KMS-11 (cell line): ENCODE measurements around the gene CATSPERD.

Source experiments
- H2AFZ ChIP-seq: fragments of 200-600 bp; sonication (generic); 2 replicates; pipeline ENCODE4 v1.6.1; 2016; ENCODE audit warnings: antibody characterized with exemption, mixed run types, low read depth
- H3K27ac ChIP-seq: fragments of 200-600 bp; sonication (generic); 2 replicates; pipeline ENCODE4 v1.6.1; 2016; ENCODE audit warnings: mild to moderate bottlenecking, mixed run types
- H3K27me3 ChIP-seq: fragments of 200-600 bp; sonication (generic); 2 replicates; pipeline ENCODE4 v1.6.1; 2017; ENCODE audit warnings: mild to moderate bottlenecking, low read depth, mixed run types, moderate library complexity; ENCODE audit not compliant: insufficient read depth
- H3K36me3 ChIP-seq: fragments of 200-600 bp; sonication (generic); 2 replicates; pipeline ENCODE4 v1.6.1; 2017; ENCODE audit warnings: mild to moderate bottlenecking, mixed run types; ENCODE audit not compliant: insufficient read depth
- H3K4me1 ChIP-seq: fragments of 200-600 bp; sonication (generic); 2 replicates; pipeline ENCODE4 v1.6.1; 2016; ENCODE audit warnings: mild to moderate bottlenecking, low read depth, mixed run types; ENCODE audit not compliant: poor library complexity, severe bottlenecking
- H3K4me2 ChIP-seq: fragments of 200-600 bp; sonication (generic); 2 replicates; pipeline ENCODE4 v1.7.0; 2016; ENCODE audit warnings: mild to moderate bottlenecking, mixed run types
- H3K4me3 ChIP-seq: fragments of 200-600 bp; sonication (generic); IDR thresholded peaks from 2 replicates; pipeline ENCODE4 v1.6.1; 2017; ENCODE audit warnings: low read depth, low read length, mixed read lengths; ENCODE audit not compliant: insufficient read depth
- H3K79me2 ChIP-seq: fragments of 200-600 bp; sonication (generic); 2 replicates; pipeline ENCODE4 v1.6.1; 2016; ENCODE audit warnings: low read depth, mixed run types; ENCODE audit not compliant: insufficient read depth
- H3K9ac ChIP-seq: fragments of 200-600 bp; sonication (generic); 2 replicates; pipeline ENCODE4 v1.6.1; 2016; ENCODE audit warnings: mild to moderate bottlenecking, mixed run types
- H4K20me1 ChIP-seq: fragments of 200-600 bp; sonication (generic); 2 replicates; pipeline ENCODE4 v1.6.1; 2016; ENCODE audit warnings: mild to moderate bottlenecking, mixed run types; ENCODE audit not compliant: insufficient read depth
- CTCF ChIP-seq: fragments of 200-600 bp; sonication (generic); conservative IDR thresholded peaks from 2 replicates; pipeline ENCODE4 v1.6.1; 2017; ENCODE audit warnings: low read depth, mild to moderate bottlenecking, antibody characterized with exemption, low read length, moderate library complexity, mixed read lengths

Gene CATSPERD

GRCh38 chr19:5765220-5765619 lies 44.8 kb downstream of the CATSPERD start:
- no peak for TF ChIP-seq CTCF
- no peak overlapping the region for H3K4me3 ChIP-seq
- H3K4me2 ChIP-seq = no peak overlapping the region
- no peaks in the 10 kb centered on the region for H3K4me1 ChIP-seq
- H3K27me3 ChIP-seq = peaks cover 7% of the 10 kb centered on the region; the same call in 1 of the 2 replicates
- H4K20me1 ChIP-seq = no peaks in the 10 kb centered on the region
- no peak overlapping the region for H2AFZ ChIP-seq
- no peaks in the 10 kb centered on the region for H3K79me2 ChIP-seq
- no peak overlapping the region for H3K9ac ChIP-seq
- no peaks in the 10 kb centered on the region for H3K36me3 ChIP-seq
- H3K27ac ChIP-seq = no peak overlapping the region

- Histone ChIP-seq H3K9ac (no peak overlapping the region), H3K36me3 (no peaks in the 10 kb centered on the region), H3K27ac (no peak overlapping the region), H3K79me2 (no peaks in the 10 kb centered on the region), H3K4me2 (no peak overlapping the region), H4K20me1 (no peaks in the 10 kb centered on the region), H3K27me3 (no peaks in the 10 kb centered on the region; the same call in 1 of the 2 replicates), H2AFZ (no peak overlapping the region), H3K4me3 (no peak overlapping the region), H3K4me1 (no peaks in the 10 kb centered on the region)
- no peak for TF ChIP-seq CTCF
Observed at GRCh38 chr19:5767949-5768348, 47.5 kb downstream of the CATSPERD start.

GRCh38 chr19:5772416-5772815 lies 52.0 kb downstream of the CATSPERD start:
- Histone ChIP-seq H3K36me3 (no peaks in the 10 kb centered on the region), H3K4me1 (no peaks in the 10 kb centered on the region), H4K20me1 (no peaks in the 10 kb centered on the region), H3K4me2 (no peak overlapping the region), H3K27me3 (no peaks in the 10 kb centered on the region; the same call in 1 of the 2 replicates), H2AFZ (no peak overlapping the region), H3K9ac (no peak overlapping the region), H3K4me3 (no peak overlapping the region), H3K79me2 (no peaks in the 10 kb centered on the region), H3K27ac (no peak overlapping the region)
- TF ChIP-seq CTCF = no peak

GRCh38 chr19:5773276-5773675 lies 52.8 kb downstream of the CATSPERD start:
- Histone ChIP-seq H4K20me1 (no peaks in the 10 kb centered on the region), H3K4me1 (no peaks in the 10 kb centered on the region), H2AFZ (peak overlapping the region; percentile 64), H3K4me3 (no peak overlapping the region), H3K36me3 (no peaks in the 10 kb centered on the region), H3K27me3 (no peaks in the 10 kb centered on the region; the same call in 1 of the 2 replicates), H3K27ac (no peak overlapping the region), H3K9ac (no peak overlapping the region), H3K4me2 (peak overlapping the region; percentile 21; the same call in 1 of the 2 replicates), H3K79me2 (no peaks in the 10 kb centered on the region)
- TF ChIP-seq CTCF = no peak
